Gastroesophageal sphincter (tissue), 3 donors: Measurements from ENCODE around the gene CYP4F22.

Experiments used
- CTCF ChIP-seq, 4 experiments: fragments of 200-600 bp in 2 of 4; fragments of 450-650 bp in 2 of 4; sonication (generic) in 1 of 4; IDR thresholded peaks; one replicate each; pipeline ENCODE4 v1.5.1; 2017 to 2019; ENCODE audit warnings: antibody characterized with exemption in 4 of 4, mild to moderate bottlenecking in 2 of 4, moderate library complexity in 2 of 4
- EP300 ChIP-seq: sonication (generic); formaldehyde crosslinking; IDR thresholded peaks from one replicate; pipeline ENCODE4 v1.6.1; 2017; ENCODE audit warnings: antibody characterized with exemption, mild to moderate bottlenecking
- POLR2A ChIP-seq, 2 donors: fragments of 450-650 bp; IDR thresholded peaks; one replicate each; pipeline ENCODE4 v1.6.1; 2017; ENCODE audit warnings: antibody characterized with exemption in 2 of 2, mild to moderate bottlenecking in 2 of 2, moderate library complexity in 1 of 2

GRCh38 chr19:15563931-15564330, 55.6 kb downstream of the CYP4F22 start:
- TF ChIP-seq CTCF (IDR thresholded peaks at IDR 0.05) (no peak), EP300 (no peak), POLR2A (IDR thresholded peaks at IDR 0.05) (no peak)
